Uterus (tissue), 2 donors: ENCODE measurements around the gene OLIG1.

Experiments used
- CTCF ChIP-seq, 4 experiments: fragments of 200-600 bp in 2 of 4; fragments of 450-650 bp in 2 of 4; sonication (generic) in 2 of 4; IDR thresholded peaks; one replicate each; pipeline ENCODE4 v1.5.1; 2016 to 2019; ENCODE audit warnings: antibody characterized with exemption in 4 of 4, mild to moderate bottlenecking in 2 of 4, moderate library complexity in 1 of 4
- POLR2A ChIP-seq, 2 donors: fragments of 450-650 bp; IDR thresholded peaks; one replicate each; pipeline ENCODE4 v1.6.1; 2016; ENCODE audit warnings: antibody characterized with exemption in 2 of 2, mild to moderate bottlenecking in 1 of 2, moderate library complexity in 1 of 2

- TF ChIP-seq CTCF (IDR thresholded peaks at IDR 0.05) (no peak), POLR2A (IDR thresholded peaks at IDR 0.05) (no peak)
Observed at GRCh38 chr21:33101300-33101911, 31.5 kb downstream of the OLIG1 start.
